ENCODE results near the gene RHEB. TPM values are rescaled to one million over a fixed set of nuclear protein-coding genes. Genes with fewer than 3 reads are reported as not detected.

Gene RHEB
- total and polyA plus RNA-seq, 2 of the 13 experiments (the other 11 are each of a cell fraction or from before 2014, with no cell fraction given) = 55.0 to 77.6 TPM

GRCh38 chr7:151431768-151432311 is 87.9 kb downstream of the RHEB start:
- no TSS peak for BruUV-seq (replicated peaks)
- Histone ChIP-seq H3K9ac (ENCODE audit: insufficient read depth, low read depth, low read length) (no peak overlapping the region), H3K79me2 (ENCODE audit: insufficient read depth, low read length) (no peaks in the 10 kb centered on the region), H3K36me3 (replicated peaks in 1 of 2; ENCODE audit: control insufficient read depth in 1 of 2, insufficient read depth in 2 of 2, low read length in 2 of 2) (no peaks in the 10 kb centered on the region), H3K4me1 (ENCODE audit: insufficient read depth, low read length) (no peaks in the 10 kb centered on the region), H3K27ac (ENCODE audit: extremely low read length, insufficient read depth, low read length) (no peak overlapping the region), H3K4me2 (ENCODE audit: low read depth, low read length) (no peak overlapping the region), H2AFZ (ENCODE audit: low read length) (no peak overlapping the region), H3K4me3 (replicated peaks in 1 of 3; ENCODE audit: insufficient read depth in 1 of 3, low read depth in 2 of 3, low read length in 3 of 3) (no peak overlapping the region), H4K20me1 (ENCODE audit: insufficient read depth, low read length) (no peaks in the 10 kb centered on the region), H3K9me3 (ENCODE audit: low read length) (no peaks in the 10 kb centered on the region), H3K27me3 (ENCODE audit: control insufficient read depth in 1 of 2, insufficient read depth in 2 of 2, low read length in 2 of 2) (peaks cover 11 to 71% of the 10 kb centered on the region in 2 experiments)
- intact Hi-C loops (cut with micrococcal nuclease; ENCODE audit: unreplicated experiment) = no loop called here
- 80% methylated on average over 9 of the region's 25 CpGs for WGBS (ENCODE audit: low lambda C conversion rate)
- POLR2A ChIA-PET = no interaction called here
- DNase-seq (ENCODE audit: low spot score) (no peak), ATAC-seq (no peak), FAIRE-seq (no peak)
- CTCF ChIA-PET (ENCODE audit: low intra/inter-chr PET ratio, low total read pairs) = no interaction called here
- in situ Hi-C loops (cut with HindIII; ENCODE audit: extremely low pct_ligation_motif_present, low pct_unique_long_range_greater_than_20kb) = no loop called here
- no peak for TF ChIP-seq CHCHD3 (CRISPR knock-in tag; IDR thresholded peaks at IDR 0.05)

- TF ChIP-seq XRCC5 (optimal IDR thresholded peaks at IDR 0.05; ENCODE audit: low read length) = no peak
- no peaks in the 10 kb centered on the region for H4K20me1 ChIP-seq (ENCODE audit: insufficient read depth, low read length)
- in situ Hi-C loops (cut with HindIII; ENCODE audit: extremely low pct_ligation_motif_present, low pct_unique_long_range_greater_than_20kb) (no loop called here), intact Hi-C loops (cut with micrococcal nuclease; ENCODE audit: unreplicated experiment) (no loop called here)
- POLR2A ChIA-PET = no interaction called here
- FAIRE-seq (no peak), ATAC-seq (no peak), DNase-seq (ENCODE audit: low spot score) (no peak)
- no peak overlapping the region for H2AFZ ChIP-seq (ENCODE audit: low read length)
- CTCF ChIA-PET (ENCODE audit: low intra/inter-chr PET ratio, low total read pairs) = no interaction called here
- no peaks in the 10 kb centered on the region for H3K36me3 ChIP-seq (replicated peaks in 1 of 2; ENCODE audit: control insufficient read depth in 1 of 2, insufficient read depth in 2 of 2, low read length in 2 of 2)
- peaks cover 11 to 71% of the 10 kb centered on the region in 2 experiments for H3K27me3 ChIP-seq (ENCODE audit: control insufficient read depth in 1 of 2, insufficient read depth in 2 of 2, low read length in 2 of 2)
- H3K4me2 ChIP-seq (ENCODE audit: low read depth, low read length) = no peak overlapping the region
- no peaks in the 10 kb centered on the region for H3K4me1 ChIP-seq (ENCODE audit: insufficient read depth, low read length)
- no peaks in the 10 kb centered on the region for H3K9me3 ChIP-seq (ENCODE audit: low read length)
- WGBS (ENCODE audit: low lambda C conversion rate) = 19% methylated on average over 7 of the region's 13 CpGs
- H3K9ac ChIP-seq (ENCODE audit: insufficient read depth, low read depth, low read length) = no peak overlapping the region
- no peaks in the 10 kb centered on the region for H3K79me2 ChIP-seq (ENCODE audit: insufficient read depth, low read length)
- H3K27ac ChIP-seq (ENCODE audit: extremely low read length, insufficient read depth, low read length) = no peak overlapping the region
- H3K4me3 ChIP-seq (replicated peaks in 1 of 3; ENCODE audit: insufficient read depth in 1 of 3, low read depth in 2 of 3, low read length in 3 of 3) = no peak overlapping the region
- no TSS peak for BruUV-seq (replicated peaks)
These were observed 88.4 kb downstream of the RHEB start for GRCh38 chr7:151431281-151431767.

Measured in HepG2 (cell line).